ENCODE results near the gene AWAT1.
"Not testable (repeated sequence)": the region's sequence is repeated elsewhere in the genome, so short reads cannot be mapped to it uniquely, and the experiment has no call there.

Gene AWAT1

GRCh38 chrX:70234355-70234754, at the start of gene AWAT1:
Gene AWAT1 (plus strand): TSS chrX:70234655. CDS start chrX:70234696, 41 bp downstream.
- Histone ChIP-seq H3K4me3 (ENCODE audit: low read depth, low read length) (no peak within 1 kb of the TSS), H3K27me3 (replicated peaks) (no peaks in the 10 kb centered on the region), H3K27ac (no peak within 1 kb of the TSS), H3K36me3 (replicated peaks) (no peaks in the 10 kb centered on the region)
- in situ Hi-C loops (cut with HindIII; ENCODE audit: low pct_ligation_motif_present, low sequenced_read_pairs): no loop called here
- no peak for DNase-seq
- TF ChIP-seq CTCF (IDR thresholded peaks at IDR 0.05; ENCODE audit: low read depth, low read length, missing control alignments): no peak

GRCh38 chrX:70190225-70190624, 44.2 kb upstream of the AWAT1 start:
- H3K4me3 ChIP-seq (ENCODE audit: low read depth, low read length): no peak overlapping the region
- H3K27me3 ChIP-seq (replicated peaks): no peaks in the 10 kb centered on the region
- no peaks in the 10 kb centered on the region for H3K36me3 ChIP-seq (replicated peaks)
- in situ Hi-C loops (cut with HindIII; ENCODE audit: low pct_ligation_motif_present, low sequenced_read_pairs): no loop called here
- TF ChIP-seq CTCF (IDR thresholded peaks at IDR 0.05; ENCODE audit: low read depth, low read length, missing control alignments): no peak
- DNase-seq: no peak
- no peak overlapping the region for H3K27ac ChIP-seq

GRCh38 chrX:70196961-70197720, 37.3 kb upstream of the AWAT1 start:
- TF ChIP-seq CTCF (IDR thresholded peaks at IDR 0.05; ENCODE audit: low read depth, low read length, missing control alignments): peak; percentile 78
- in situ Hi-C loops (cut with HindIII; ENCODE audit: low pct_ligation_motif_present, low sequenced_read_pairs): no loop called here
- no peaks in the 10 kb centered on the region for H3K36me3 ChIP-seq (replicated peaks)
- H3K27me3 ChIP-seq (replicated peaks): no peaks in the 10 kb centered on the region
- DNase-seq: peak; percentile 32
- H3K4me3 ChIP-seq (ENCODE audit: low read depth, low read length): no peak overlapping the region
- no peak overlapping the region for H3K27ac ChIP-seq

- Histone ChIP-seq H3K36me3 (replicated peaks) (no peaks in the 10 kb centered on the region), H3K4me3 (ENCODE audit: low read depth, low read length) (no peak overlapping the region), H3K27ac (no peak overlapping the region), H3K27me3 (replicated peaks) (no peaks in the 10 kb centered on the region)
- DNase-seq: no peak
- in situ Hi-C loops (cut with HindIII; ENCODE audit: low pct_ligation_motif_present, low sequenced_read_pairs): no loop called here
- TF ChIP-seq CTCF (IDR thresholded peaks at IDR 0.05; ENCODE audit: low read depth, low read length, missing control alignments): no peak
Observed at GRCh38 chrX:70201732-70202131, 32.7 kb upstream of the AWAT1 start.

GRCh38 chrX:70208479-70208878, 26.0 kb upstream of the AWAT1 start:
- H3K27ac ChIP-seq: no peak overlapping the region
- in situ Hi-C loops (cut with HindIII; ENCODE audit: low pct_ligation_motif_present, low sequenced_read_pairs): no loop called here
- H3K36me3 ChIP-seq (replicated peaks): no peaks in the 10 kb centered on the region
- TF ChIP-seq CTCF (IDR thresholded peaks at IDR 0.05; ENCODE audit: low read depth, low read length, missing control alignments): no peak
- no peaks in the 10 kb centered on the region for H3K27me3 ChIP-seq (replicated peaks)
- no peak for DNase-seq
- no peak overlapping the region for H3K4me3 ChIP-seq (ENCODE audit: low read depth, low read length)

- H3K36me3 ChIP-seq (replicated peaks); H3K4me3 ChIP-seq (ENCODE audit: low read depth, low read length); in situ Hi-C loops (cut with HindIII; ENCODE audit: low pct_ligation_motif_present, low sequenced_read_pairs); H3K27ac ChIP-seq; H3K27me3 ChIP-seq (replicated peaks); DNase-seq: not testable (repeated sequence)
Observed at GRCh38 chrX:70209570-70209969, 24.9 kb upstream of the AWAT1 start.
